Measurements from ENCODE around the gene HOXC4. TPM values are rescaled to one million over a fixed set of nuclear protein-coding genes. Genes with fewer than 3 reads are reported as not detected.
A peak's percentile ranks its signal among the peaks of the same experiment; 100 is the strongest.

Gene HOXC4
- total and polyA plus RNA-seq, 2 of the 8 experiments (the other 6 are each of a cell fraction or from before 2014, with no cell fraction given): not detected

GRCh38 chr12:54008260-54008552 is 45.4 kb upstream of the HOXC4 start:
- H4K91ac ChIP-seq (replicated peaks; ENCODE audit: insufficient read length, low read length): no peak overlapping the region
- H3K9me3 ChIP-seq (ENCODE audit: insufficient read depth in 2 of 2, low read depth in 1 of 2, low read length in 1 of 2): no peaks in the 10 kb centered on the region
- no peak overlapping the region for H2BK20ac ChIP-seq (ENCODE audit: low read length)
- H2BK15ac ChIP-seq (ENCODE audit: low read length): no peak overlapping the region
- FAIRE-seq (no peak), DNase-seq (ENCODE audit: low read depth in 1 of 2, low spot score in 2 of 2) (no peak)
- H4K8ac ChIP-seq (ENCODE audit: extremely low read depth, insufficient read depth, low read length): no peak overlapping the region
- H3K4me1 ChIP-seq (replicated peaks in 1 of 4; ENCODE audit: control insufficient read depth in 3 of 4, insufficient read depth in 4 of 4, low read length in 3 of 4): peaks cover 0 to 4% (median 0%) of the 10 kb centered on the region in 4 experiments; a peak in 2 of 7 replicates
- no peak overlapping the region for H4K5ac ChIP-seq (ENCODE audit: insufficient read length, low read depth, low read length)
- WGBS, 2 experiments (ENCODE audit: extremely low coverage in 1 of 2, insufficient coverage in 1 of 2, insufficient read length in 1 of 2, insufficient replicate concordance in 2 of 2, low coverage in 1 of 2, low lambda C conversion rate in 2 of 2, missing lambda C conversion rate in 1 of 2): 26% methylated on average over 2 of the region's 2 CpGs; no CpG with 5 or more reads in 1 of the 2 experiments
- no peak overlapping the region for H3K23ac ChIP-seq (ENCODE audit: insufficient read length)
- H3K27ac ChIP-seq (ENCODE audit: low read depth, low read length): no peak overlapping the region
- H3K36me3 ChIP-seq (ENCODE audit: control insufficient read depth in 2 of 4, insufficient read depth in 4 of 4, low read length in 3 of 4): no peaks in the 10 kb centered on the region
- H2AK5ac ChIP-seq (ENCODE audit: low read depth, low read length): no peak overlapping the region
- no peak overlapping the region for H3K56ac ChIP-seq (replicated peaks; ENCODE audit: insufficient read length, low read depth, low read length)
- H2BK12ac ChIP-seq (ENCODE audit: low read depth, low read length): no peak overlapping the region
- H3K79me1 ChIP-seq (ENCODE audit: low read depth, low read length): no peaks in the 10 kb centered on the region
- peaks cover 0 to 40% of the 10 kb centered on the region in 2 experiments for H4K20me1 ChIP-seq (replicated peaks in 1 of 2; ENCODE audit: control insufficient read depth in 1 of 2, insufficient read depth in 2 of 2, low read length in 2 of 2)
- no peak overlapping the region for H3K18ac ChIP-seq (ENCODE audit: extremely low read depth, low read length)
- H2BK120ac ChIP-seq (replicated peaks; ENCODE audit: low read depth, low read length): no peak overlapping the region
- H3K27me3 ChIP-seq (replicated peaks in 1 of 4; ENCODE audit: control insufficient read depth in 3 of 4, extremely low read depth in 1 of 4, insufficient read depth in 3 of 4, low read length in 3 of 4): peaks cover 96 to 100% (median 98%) of the 10 kb centered on the region in 4 experiments
- H3K4me2 ChIP-seq (ENCODE audit: insufficient read depth in 1 of 2, low read depth in 2 of 2, low read length in 2 of 2): no peak overlapping the region
- H3K4ac ChIP-seq (replicated peaks; ENCODE audit: insufficient read length, low read depth, low read length): no peak overlapping the region
- TF ChIP-seq SRF (IDR thresholded peaks at IDR 0.05; ENCODE audit: low read depth, low read length) (no peak), RNF2 (IDR thresholded peaks at IDR 0.05; ENCODE audit: borderline replicate concordance, low read depth, low read length, missing control alignments, poor library complexity, severe bottlenecking) (peak; percentile 24)
- no peak overlapping the region for H3K14ac ChIP-seq (ENCODE audit: insufficient read length)
- no peak overlapping the region for H3K9ac ChIP-seq (replicated peaks in 1 of 4; ENCODE audit: extremely low read depth in 1 of 4, low read depth in 3 of 4, low read length in 3 of 4)
- POLR2A ChIA-PET (ENCODE audit: partially characterized antibody): interaction anchor here (1.0 to 1.2 kb wide), 2 partner anchors 8 to 17 kb away, joined by 3 to 8 read pairs; partner anchors contain the start of gene HOXC9
- no peaks in the 10 kb centered on the region for H3K79me2 ChIP-seq (ENCODE audit: control insufficient read depth in 1 of 2, insufficient read depth in 2 of 2, low read length in 2 of 2)
- H2AFZ ChIP-seq (ENCODE audit: low read length): no peak overlapping the region
- H3K4me3 ChIP-seq (ENCODE audit: extremely low read depth in 1 of 4, insufficient read depth in 2 of 4, low read depth in 3 of 4, low read length in 4 of 4): no peak overlapping the region
- no peaks in the 10 kb centered on the region for H3K23me2 ChIP-seq (ENCODE audit: low read depth, low read length)
- H2BK5ac ChIP-seq (ENCODE audit: low read depth, low read length): no peak overlapping the region
- CTCF ChIA-PET (ENCODE audit: partially characterized antibody): interaction anchor here (0.9 to 11.3 kb wide), 11 partner anchors 9 to 207 kb away, joined by 3 to 172 read pairs (median 46); partner anchors contain the start of genes HOXC10, HOXC5, HOXC6 and SMUG1

All from H1 (cell line).